Colon (tissue), 2 donors: ENCODE data around the gene BEND4.
"Not testable (repeated sequence)": the region's sequence is repeated elsewhere in the genome, so short reads cannot be mapped to it uniquely, and the experiment has no call there.

ENCODE experiments used
- FAIRE-seq: peaks from 2 replicates; lab custom pipeline; 2012; peaks lifted over from hg19 to GRCh38; lab: Jason Lieb, UNC
- donor health status: control.
- donor health status: control.

The BEND4 gene

DNA sequence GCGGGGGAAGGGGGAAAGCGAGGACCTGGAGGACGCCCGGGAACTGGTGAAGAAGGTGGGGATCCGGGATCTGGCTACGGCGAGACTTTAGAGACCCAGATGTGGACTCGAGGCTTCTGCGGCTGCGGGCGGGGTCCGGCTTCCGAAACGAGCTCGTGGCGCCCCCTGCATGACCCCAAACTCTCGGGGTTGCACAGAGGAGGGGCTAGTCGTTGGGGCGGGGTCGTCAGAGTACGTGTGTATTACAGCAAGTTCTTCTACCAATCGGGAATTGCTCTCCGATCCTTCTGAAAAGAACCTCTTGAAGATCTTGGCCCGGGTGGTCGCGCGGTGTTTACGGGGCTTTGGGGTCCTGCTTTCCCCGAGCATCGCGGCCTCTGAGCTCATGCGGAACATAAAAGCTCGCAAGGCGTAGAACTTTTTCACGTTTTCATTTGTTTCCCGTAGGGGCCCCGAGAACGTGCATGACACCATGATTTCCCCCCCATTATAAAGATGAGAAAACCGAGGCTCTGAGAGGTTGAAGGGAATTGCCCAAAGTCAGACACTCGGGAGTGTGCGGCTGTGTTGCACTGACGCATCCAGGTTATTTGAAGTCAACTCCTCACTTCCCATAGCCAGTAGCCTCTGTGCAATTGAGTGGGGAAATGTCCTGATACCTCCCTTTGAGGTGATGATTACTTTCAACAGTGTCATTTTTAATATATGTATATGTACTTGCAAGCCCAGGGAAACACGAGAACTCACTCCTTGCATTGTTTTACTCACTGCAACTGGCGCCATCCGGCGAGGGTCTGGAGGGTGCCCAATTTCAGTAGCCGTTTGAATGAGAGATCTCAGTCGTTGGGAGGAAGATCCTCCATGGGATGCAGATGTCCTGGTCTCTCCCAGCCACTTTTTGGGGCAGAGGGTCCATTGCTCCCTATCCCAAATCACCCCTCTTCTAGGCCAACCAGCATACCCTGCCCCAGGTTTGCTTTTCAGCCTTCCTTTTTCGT, at the start of gene BEND4:
TSS of gene BEND4 (minus strand) at position 149 of the 998 bp plus-strand sequence. CDS start 512 bp downstream, outside the sequence.
- no peak for FAIRE-seq

DNA sequence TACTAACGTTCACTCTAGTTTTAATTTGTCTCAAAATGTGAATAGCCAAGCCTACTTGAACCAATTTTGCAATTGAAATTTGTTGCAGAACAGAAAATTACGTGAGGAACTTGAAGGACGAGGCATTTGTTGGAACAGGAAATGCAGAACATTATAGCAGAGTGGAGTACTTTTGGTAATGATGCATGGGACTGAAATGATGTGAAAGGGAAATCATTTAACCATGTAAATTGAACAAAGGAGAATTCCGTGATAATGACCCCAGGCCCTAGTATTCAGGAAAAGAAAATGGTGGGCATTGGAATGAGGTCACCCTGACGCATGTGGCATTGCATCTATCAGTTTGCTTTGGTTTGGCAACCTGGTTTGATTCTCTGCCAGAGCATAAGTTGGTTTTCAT, 44.9 kb upstream of the BEND4 start:
- no peak for FAIRE-seq

DNA sequence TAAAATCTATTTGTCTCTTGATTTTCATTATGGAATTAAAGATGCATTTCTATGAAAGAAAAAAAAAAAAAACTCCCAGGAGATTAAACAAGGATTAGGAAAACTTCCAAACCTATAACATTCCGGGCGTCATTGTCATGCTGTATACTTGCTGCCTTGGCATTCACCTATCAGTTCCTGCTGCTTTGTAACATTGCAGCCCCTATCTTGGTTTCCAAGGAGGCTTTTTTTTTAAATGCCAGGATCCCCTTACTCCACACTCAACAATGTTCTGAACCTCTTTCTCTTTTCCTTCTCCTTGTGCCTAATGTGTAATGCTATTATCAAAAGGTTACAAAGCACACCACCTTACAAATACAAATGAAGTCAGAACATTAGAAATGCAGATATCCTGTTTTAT, 20.5 kb upstream of the BEND4 start:
- no peak for FAIRE-seq

DNA sequence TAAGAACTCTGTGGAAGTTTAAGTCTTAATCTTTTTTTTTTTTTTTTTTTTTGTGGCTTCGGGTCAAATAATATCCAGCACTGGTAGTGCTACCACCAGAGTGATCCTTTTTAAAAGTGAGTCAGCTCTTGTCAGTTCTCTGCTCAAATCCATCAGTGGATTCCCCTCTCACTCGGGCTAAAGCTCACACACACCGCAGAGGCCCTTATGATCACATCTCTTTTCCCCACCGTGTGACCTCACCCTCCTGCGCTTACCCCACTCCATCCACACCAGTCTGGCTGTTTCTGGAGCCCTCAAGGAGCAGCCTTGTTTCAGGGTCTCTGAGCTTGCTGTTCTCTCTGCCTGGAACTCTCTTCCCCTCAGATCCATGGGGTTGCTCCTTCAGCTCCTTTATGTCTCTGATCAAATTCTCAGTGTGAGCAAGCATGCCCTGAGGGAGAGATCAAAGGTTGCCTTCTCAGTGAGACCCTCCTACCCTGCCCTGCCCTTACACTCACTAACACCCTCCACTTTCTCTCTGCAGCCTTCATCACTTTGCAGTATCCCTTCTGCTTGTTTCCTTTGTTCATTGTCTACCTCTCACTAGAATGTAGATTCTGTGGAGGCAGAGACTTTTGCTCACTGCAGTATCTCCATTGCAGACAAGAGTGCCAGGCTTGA, 19.8 kb upstream of the BEND4 start:
- FAIRE-seq: no peak

DNA sequence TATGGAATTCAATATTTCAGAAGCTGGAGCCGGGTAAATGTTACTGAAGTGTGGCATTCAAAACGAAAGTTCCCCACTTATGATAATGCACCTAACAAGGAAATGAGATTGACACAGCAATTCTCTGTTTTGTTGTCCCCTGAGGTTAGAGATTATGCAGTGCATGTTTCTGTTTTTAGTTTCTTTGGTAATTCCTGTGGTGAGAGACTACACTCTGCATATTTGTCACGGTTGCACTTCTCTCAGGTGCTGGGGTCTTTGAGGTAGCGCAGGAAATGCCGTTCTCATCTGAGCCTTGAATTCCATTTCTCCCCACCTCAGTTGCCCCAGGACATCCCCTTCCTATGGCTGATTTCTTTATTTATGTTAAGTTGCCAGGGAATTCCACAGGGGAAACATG, 15.3 kb upstream of the BEND4 start:
- no peak for FAIRE-seq

DNA sequence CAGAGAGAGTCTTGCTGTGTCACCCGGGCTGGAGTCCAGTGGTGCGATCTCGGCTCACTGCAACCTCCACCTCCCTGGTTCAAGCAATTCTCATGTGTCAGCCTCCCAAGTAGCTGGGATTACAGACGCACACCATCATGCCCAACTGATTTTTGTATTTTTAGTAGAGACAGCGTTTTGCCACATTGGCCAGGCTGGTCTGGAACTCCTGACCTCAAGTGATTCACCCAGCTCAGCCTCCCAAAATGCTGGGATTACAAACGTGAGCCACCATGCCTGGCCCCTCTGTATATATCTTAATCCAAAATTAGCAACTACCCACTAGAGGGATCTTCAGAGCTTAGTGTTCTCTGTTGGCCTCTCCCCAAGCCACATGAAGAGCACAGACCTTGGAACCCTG, 13.7 kb upstream of the BEND4 start:
- not testable (repeated sequence) for FAIRE-seq

DNA sequence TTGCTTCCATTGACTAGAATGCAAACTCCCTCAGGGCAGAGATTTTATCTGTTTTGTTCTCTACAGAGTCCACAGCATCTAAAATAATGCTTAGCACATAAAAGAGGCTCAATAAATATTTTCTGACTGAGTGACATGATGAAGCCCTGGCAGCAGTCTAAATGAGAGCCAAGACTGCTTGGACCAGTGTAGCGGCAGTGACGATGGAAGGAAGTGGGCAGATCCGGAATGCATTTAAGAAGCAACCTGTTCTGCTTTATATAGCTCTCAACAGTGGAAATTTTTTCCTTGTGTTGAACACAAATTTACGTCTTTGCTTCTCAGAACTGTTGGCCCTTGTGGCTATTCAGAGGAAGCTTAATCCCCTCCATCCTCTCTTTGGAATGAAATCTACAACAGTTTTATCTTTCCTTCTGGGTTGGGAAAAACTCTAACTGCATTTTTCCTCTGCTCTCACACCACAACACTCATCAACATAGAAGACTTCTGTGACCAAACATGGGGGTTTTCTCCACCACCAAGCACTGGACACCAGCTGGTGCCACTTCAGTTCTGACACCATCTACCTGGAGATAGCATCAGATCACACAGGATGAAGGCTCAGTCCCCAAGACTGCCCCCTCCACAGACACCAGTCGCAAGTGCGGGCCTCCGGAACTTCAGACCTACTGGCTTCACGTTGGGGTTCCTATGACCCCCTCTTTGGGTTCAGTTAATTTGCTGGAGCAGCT, 7.0 kb upstream of the BEND4 start:
- no peak for FAIRE-seq

DNA sequence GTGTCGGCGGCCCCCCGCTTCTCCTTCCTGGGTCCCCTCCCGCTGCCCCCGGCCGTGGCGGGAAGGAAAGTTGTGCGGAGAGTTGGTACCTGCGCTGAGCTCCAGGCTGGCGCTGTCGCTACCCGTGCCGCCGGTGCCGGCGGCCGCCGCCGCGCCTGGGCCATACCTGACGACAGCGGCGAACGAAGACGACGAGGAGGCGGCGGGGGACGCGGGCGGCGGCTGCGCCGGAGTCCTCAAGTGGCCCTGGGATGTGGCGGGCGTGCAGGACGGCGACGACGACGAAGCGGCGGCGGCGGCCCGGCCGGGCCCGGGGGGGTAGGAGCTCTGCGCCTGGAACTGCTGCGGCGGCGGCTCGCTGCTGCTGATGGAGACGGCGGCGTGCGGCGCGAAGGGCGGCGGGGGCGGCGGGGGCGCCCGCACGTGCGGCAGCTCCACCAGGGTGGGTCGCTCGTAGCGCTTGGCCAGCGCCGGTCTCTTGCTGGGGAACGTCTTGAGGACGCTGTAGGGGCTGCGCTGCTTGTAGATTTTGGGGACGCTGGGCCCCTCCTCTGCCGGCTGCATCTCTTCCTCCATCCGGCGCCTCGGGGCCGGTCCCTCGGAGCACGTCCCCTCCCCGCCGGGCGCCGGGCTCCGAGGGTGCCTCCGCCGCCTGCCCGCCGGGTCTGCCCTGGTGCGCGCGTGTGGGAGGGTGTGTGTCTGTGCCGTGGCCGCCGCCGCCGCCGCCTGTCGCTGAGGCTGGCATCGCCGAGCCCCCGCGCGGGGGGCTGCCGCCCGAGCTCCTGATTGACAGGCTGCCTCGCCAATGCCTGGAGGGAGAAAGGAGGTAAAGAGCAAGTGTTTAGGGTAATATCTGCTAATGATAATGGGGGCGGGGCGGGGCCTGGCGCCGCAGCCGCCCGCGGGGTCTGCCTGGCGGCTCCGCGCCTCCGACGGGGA, 618 bp downstream of the BEND4 start:
- no peak for FAIRE-seq

DNA sequence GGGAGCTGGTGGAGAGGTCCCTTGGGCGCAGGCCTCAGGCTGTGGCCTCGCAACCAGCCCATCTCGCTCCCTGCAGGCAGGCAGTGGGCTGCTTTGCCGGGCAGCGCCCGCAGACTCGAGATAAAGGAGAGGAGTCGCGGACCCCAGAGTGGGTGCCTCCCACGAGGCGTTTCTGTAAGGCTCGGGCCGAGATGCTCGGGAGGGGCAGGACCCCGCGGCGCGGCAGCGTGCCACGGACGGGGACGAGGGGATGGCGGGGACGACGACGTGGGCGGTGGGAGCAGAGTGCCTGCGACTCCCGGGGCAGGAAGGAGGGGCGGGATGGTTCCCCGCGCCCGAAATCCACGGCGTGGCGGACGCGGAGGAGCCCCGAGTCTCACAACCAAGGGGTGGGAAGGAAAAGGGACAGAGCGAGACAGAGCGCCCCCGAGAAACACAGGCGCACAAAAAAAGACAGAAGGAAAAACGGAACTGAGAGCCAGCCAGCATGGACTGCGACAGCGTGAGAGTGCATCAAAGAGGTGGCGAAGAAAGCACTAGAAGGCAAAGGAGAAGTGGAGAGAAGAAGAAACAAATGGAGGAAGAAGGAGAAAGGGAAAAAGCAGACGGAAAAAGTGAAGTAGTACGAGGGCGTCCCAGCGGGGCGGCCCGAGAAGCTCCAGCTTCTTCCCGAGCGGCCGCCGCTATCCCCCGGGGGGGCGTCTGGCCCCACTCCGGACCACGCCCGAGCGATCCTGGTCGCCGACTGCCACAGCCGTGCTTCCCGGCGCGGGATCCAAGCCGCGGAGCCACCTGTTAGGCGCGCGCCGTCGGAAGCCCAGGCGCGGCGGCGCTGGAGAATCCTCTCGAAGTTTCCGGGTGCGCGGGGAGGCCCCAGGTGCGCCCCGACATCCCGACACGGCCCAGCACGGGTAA, 1.5 kb downstream of the BEND4 start:
- no peak for FAIRE-seq

DNA sequence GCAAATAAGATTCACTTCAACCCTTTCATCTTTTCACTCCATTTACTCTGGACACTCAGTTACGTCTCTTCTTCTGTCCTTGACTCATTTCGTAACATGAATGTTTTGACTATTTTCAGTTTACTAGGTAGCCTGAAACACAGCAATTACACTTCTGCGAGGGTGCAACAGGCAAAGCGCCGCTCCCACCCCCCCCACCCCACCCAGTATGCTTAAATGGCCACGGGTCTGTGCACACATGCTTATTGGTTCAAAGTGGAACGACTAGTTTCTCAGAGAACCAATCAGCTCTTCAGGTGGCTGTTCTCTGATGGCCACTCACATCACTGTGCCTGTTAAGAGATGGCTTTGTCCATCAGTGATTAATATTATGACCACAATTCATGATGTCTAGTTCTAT, 3.5 kb downstream of the BEND4 start:
- FAIRE-seq: no peak

DNA sequence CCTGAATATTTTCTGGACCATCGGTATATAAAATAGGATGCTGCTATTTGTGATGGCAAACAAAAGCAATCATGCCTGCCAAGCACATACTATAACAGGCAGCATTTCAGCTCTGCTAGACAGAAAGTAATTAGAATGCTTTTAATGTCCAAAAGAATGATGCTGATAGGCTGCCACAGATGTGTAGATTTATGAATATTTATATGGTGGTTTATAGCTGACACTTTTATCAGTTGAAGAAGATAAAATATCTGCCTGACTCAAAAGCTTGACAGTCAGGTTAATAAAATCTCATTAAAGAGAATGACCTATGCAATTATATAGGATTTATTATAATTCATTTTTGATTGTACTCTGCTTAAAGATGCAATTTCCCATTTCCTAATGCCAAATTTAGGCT, 4.0 kb downstream of the BEND4 start:
- FAIRE-seq: no peak

DNA sequence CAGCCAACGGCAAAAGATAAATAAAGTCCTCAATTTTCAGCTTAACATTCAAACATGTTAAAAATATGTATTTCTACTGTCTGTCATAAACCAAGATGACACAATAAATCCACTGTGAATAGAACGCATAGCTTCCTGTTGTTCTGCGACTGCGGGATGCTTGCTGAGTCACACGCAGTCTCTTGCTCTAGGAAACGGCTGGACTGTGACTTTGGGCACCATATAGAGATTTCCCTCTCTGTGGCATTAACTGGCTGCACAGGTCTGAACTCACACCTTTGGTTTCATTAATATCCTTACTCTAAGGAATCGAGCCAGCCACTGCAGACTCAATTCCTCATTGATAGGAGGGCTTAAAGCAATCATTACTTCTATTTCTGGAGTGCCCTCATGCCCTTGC, 8.4 kb downstream of the BEND4 start:
- no peak for FAIRE-seq

DNA sequence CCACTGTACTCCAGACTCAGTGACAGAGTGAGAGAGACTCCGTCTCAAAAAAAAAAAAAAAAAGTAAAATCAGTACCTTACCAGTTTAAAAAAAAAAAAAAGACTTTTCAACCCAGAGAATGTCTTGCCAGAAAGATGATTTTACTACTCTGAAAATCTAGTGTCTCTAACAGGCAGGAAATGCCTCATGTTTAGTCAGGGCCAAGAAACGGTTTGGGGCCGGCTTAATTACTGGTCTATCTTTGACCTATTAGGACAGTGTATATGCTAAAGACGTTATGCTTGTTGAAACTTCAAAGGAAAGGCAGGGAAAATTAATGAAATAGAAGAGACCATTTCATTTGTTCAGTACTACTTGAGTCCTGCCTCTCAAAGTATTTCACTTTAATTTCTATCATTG, 9.9 kb downstream of the BEND4 start:
- FAIRE-seq: no peak

DNA sequence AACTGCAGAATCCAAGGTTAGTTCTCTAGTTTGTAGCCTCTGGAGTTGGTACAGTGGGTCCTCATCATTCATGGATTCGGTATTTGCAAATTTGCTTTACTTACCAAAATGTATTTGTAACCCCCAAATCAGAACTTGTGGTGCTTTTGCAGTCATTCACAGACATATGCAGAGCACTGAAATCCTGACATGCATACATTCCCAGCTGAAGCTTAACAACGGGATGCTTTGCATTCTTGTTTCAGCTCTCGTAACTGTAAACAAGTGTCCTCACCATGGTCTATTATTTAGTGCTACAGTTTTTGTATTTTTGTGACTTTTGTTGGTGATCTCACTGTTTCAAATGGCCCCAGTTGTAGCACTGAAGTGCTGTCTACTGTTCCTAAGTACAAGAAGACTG, 16.1 kb downstream of the BEND4 start:
- no peak for FAIRE-seq

DNA sequence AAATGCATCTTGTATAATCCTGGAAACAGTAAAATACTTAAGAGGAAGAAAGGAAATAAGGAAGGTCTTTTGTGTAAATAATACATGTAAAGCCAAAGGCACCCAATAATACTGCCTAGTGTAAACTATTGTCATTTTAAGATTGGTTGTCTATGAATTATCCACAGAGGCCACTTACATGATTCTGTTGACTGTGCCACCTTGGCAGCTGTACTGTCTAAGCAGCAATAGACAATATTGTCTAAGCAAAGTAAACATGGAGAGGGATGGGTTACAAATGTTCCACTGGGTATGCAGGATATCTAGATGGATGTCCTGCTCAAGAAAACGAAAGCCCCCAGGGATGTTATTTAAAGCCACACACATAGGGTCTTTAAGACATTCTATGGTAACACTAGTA, 19.4 kb downstream of the BEND4 start:
- FAIRE-seq: no peak

DNA sequence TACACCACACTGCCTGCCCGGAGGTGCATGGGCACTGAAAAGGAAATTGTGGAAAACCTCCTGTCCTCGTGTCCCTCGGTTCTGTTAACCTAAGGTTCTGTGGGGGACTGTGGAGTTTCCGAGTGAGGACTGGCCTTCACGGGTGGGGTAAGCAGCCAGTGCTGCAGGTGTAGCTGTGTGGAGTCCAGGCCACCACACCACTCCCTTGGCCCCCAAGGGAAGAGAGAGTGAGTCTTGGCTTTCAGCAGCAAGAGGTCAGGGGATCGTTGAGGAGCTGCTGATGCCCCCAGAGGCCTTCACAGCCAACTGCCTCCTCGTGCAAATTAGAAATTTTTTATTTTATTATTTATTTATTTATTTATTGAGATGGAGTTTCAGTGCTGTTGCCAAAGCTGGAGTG, 20.4 kb downstream of the BEND4 start:
- no peak for FAIRE-seq

DNA sequence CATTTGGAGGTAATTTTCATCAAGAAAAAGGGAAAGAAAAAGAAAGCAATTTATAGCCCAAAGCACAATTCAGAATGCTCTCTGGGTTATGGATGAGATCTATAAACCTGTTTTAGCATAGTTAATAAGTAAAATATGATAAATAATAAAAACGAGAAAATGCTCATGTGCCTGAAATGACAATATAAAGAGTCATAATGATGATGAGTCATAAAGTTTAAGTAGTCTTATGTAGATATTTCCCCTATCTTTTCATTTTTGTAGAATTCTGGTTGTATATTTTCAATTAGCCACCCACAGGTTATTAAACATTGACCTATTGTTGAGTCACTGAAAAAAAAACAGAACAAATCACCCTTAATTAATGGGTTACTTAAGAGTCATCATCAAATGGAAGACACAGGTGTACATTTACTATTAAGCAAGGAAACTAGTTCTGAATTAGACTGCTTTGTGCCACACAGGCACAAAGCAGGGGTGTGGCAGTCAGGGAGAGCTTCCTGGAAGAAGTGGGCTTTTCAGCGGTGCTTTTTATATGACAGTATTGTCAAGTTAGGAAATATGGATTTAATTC, 29.3 kb downstream of the BEND4 start:
- no peak for FAIRE-seq

DNA sequence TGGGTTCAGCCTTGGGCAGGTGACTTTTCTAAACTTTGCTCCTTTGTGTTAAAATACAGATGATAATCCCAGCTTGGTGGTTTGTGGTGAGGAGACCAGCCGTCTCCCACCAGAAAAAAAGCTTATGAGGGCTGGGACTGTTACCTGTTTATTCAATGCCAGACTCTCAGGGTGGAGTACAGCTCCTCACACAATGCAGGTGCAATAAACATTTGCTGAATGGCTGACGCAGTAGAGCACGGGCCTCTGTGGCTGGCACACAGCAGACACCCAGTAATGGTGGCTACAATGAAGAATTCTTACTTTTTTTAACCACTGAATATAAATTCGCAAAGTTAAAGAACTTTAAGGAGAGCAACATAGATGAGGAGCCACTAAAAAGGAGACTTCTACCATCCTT, 30.2 kb downstream of the BEND4 start:
- FAIRE-seq: no peak

DNA sequence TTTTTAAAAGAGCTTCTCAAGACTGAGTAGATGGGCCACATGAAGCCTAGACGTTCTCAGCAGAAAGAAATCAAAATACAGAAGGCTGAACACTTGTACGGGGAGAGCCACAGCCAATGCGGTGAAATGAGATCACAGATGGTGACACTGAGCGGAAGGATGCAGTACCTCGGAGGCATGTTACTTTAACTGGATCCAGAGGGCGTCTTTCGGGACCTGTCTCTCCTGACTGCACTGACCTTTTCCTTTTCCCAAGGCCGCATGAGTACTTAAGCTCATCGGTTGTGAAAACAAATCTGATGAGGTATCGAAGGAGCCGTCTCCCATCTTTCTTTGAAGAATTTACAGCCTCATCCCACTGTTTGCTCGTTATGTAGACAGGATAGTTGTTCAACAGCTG, 32.6 kb downstream of the BEND4 start:
- no peak for FAIRE-seq

DNA sequence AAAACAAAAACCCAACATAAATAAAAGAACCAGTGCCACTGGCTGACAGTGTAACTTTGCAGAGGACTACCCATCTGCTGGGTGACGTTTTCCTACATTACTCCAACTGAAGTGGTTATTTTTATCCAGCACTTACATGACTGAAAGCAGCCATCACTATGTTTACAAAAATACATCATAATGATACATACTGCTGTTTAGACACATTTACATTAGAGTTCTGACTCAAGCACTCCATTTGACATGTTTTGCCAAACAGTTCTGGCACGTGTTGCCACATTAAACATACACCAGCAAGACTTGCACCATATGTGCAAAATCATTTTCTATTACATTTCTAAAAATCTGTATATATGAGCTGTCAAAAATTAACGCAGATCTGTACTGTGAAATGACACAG, 39.6 kb downstream of the BEND4 start:
- no peak for FAIRE-seq
